K562 (cell line): ENCODE results near the gene KMT5B. TPM values are rescaled to one million over a fixed set of nuclear protein-coding genes. Genes with fewer than 3 reads are reported as not detected.

Experiments used
- ATAC-seq: fragments of 200-7000 bp; cut with Tn5 transposase; 3 replicates; pipeline ENCODE4 v1.9.1; 2020; ENCODE audit warnings: moderate library complexity
- BruUV-seq: library from RNA; stranded (reverse); fragments of 400-500 nt; replicated peaks from 2 replicates; lab custom pipeline; 2021; lab: Mats Ljungman, UMichigan
- CTCF ChIA-PET: fragments of 300-600 bp; formaldehyde crosslinking; extraction: SDS; loops from one replicate; lab custom pipeline; 2021; ENCODE audit warnings: low intra/inter-chr PET ratio; lab: Yijun Ruan, JAX
- POLR2A ChIA-PET: fragments of 300-600, 350-650 bp; sonication (Branson Sonifier 250); formaldehyde crosslinking; extraction: SDS; loops from one replicate; lab custom pipeline; 2021; ENCODE audit warnings: antibody characterized with exemption, inconsistent platforms; lab: Yijun Ruan, JAX
- DNase-seq, 4 experiments: peaks; one replicate each; pipeline versions ENCODE4 v3.0.0 to v3.0.0-alpha.2; 2011 to 2018; ENCODE audit warnings: low spot score in 3 of 4, mixed read lengths in 3 of 4; ENCODE audit errors: extremely low read depth in 1 of 4
- FAIRE-seq: peaks from 2 replicates; lab custom pipeline; 2011; peaks lifted over from hg19 to GRCh38; lab: Jason Lieb, UNC
- H2AFZ ChIP-seq: 2 replicates; pipeline ENCODE4 v1.6.0; 2011; ENCODE audit warnings: low read depth, low read length, control low read depth, inconsistent platforms
- H3K27ac ChIP-seq: fragments of 200-600 bp; 3 replicates; pipeline ENCODE4 v1.8.0; 2011; ENCODE audit warnings: low read depth, mild to moderate bottlenecking, control low read depth, inconsistent platforms, low read length, moderate library complexity, mixed read lengths; ENCODE audit errors: extremely low read depth
- H3K27me3 ChIP-seq, 2 experiments: fragments of 300-600 bp in 1 of 2; 2 replicates in 1 of 2; 3 replicates in 1 of 2; pipeline versions ENCODE4 v1.6.0 to v1.8.0; 2011; ENCODE audit warnings: inconsistent platforms in 2 of 2, low read length in 2 of 2, mild to moderate bottlenecking in 1 of 2, mixed read lengths in 1 of 2, moderate library complexity in 1 of 2; ENCODE audit not compliant: control insufficient read depth in 2 of 2, insufficient read depth in 2 of 2
- H3K36me3 ChIP-seq: fragments of 300-600 bp; 3 replicates; pipeline ENCODE4 v1.8.0; 2011; ENCODE audit warnings: mild to moderate bottlenecking, low read length, inconsistent platforms; ENCODE audit not compliant: control insufficient read depth, insufficient read depth
- H3K4me1 ChIP-seq, 2 experiments: fragments of 200-600 bp in 1 of 2; replicated peaks in 1 of 2; 2 replicates in 1 of 2; 3 replicates in 1 of 2; pipeline versions ENCODE4 v1.5.1 to v1.8.0; 2011; ENCODE audit warnings: inconsistent platforms in 2 of 2, low read length in 2 of 2, mild to moderate bottlenecking in 1 of 2, mixed read lengths in 1 of 2, moderate library complexity in 1 of 2; ENCODE audit not compliant: control insufficient read depth in 2 of 2, insufficient read depth in 2 of 2
- H3K4me2 ChIP-seq: 2 replicates; pipeline ENCODE4 v1.6.1; 2011; ENCODE audit warnings: low read length, control low read depth, inconsistent platforms, mixed read lengths; ENCODE audit not compliant: insufficient read depth
- H3K4me3 ChIP-seq: fragments of 200-600 bp; sonication (generic), shearing (Covaris generic); 2 replicates; pipeline ENCODE4 v1.5.1; 2016; ENCODE audit warnings: control low read depth, inconsistent platforms
- H3K79me2 ChIP-seq: fragments of 200-600 bp; 3 replicates; pipeline ENCODE4 v1.8.0; 2011; ENCODE audit warnings: low read length, inconsistent platforms; ENCODE audit not compliant: control insufficient read depth, insufficient read depth
- H3K9ac ChIP-seq, 2 experiments: 2 replicates each; pipeline versions ENCODE4 v1.6.0 to v1.6.1; 2011; ENCODE audit warnings: low read depth in 2 of 2, low read length in 2 of 2, control low read depth in 1 of 2, inconsistent platforms in 1 of 2, mild to moderate bottlenecking in 1 of 2, mixed read lengths in 1 of 2; ENCODE audit not compliant: insufficient read depth in 1 of 2
- H3K9me1 ChIP-seq: one replicate; pipeline ENCODE4 v1.6.0; 2011; ENCODE audit warnings: inconsistent platforms, mild to moderate bottlenecking, low read length, moderate library complexity; ENCODE audit not compliant: control insufficient read depth, insufficient read depth
- H3K9me3 ChIP-seq: replicated peaks from 2 replicates; pipeline ENCODE4 v1.5.1; 2011; ENCODE audit warnings: low read depth, low read length, inconsistent platforms; ENCODE audit not compliant: control insufficient read depth, insufficient read depth
- H4K20me1 ChIP-seq: replicated peaks from 2 replicates; pipeline ENCODE4 v1.6.1; 2011; ENCODE audit warnings: low read length, inconsistent platforms, mixed read lengths; ENCODE audit not compliant: control insufficient read depth, insufficient read depth
- ARID1B ChIP-seq: fragments of 450-650 bp; IDR thresholded peaks from 2 replicates; pipeline ENCODE4 v1.6.1; 2016; ENCODE audit warnings: antibody characterized with exemption, mild to moderate bottlenecking, inconsistent platforms
- ATF4 ChIP-seq: fragments of 450-650 bp; formaldehyde crosslinking; IDR thresholded peaks from 2 replicates; pipeline ENCODE4 v1.4.0; 2022; ENCODE audit warnings: mild to moderate bottlenecking, moderate library complexity
- CEBPB ChIP-seq: fragments of 450-650 bp; IDR thresholded peaks from 2 replicates; pipeline ENCODE4 v1.6.1; 2016; ENCODE audit warnings: missing genetic modification characterization, missing compliant biosample characterization
- CTBP1 ChIP-seq: fragments of 450-650 bp; IDR thresholded peaks from 2 replicates; pipeline ENCODE4 v1.6.1; 2016; ENCODE audit warnings: borderline replicate concordance
- DPF2 ChIP-seq: fragments of 450-650 bp; IDR thresholded peaks from 2 replicates; pipeline ENCODE4 v1.6.1; 2016
- HLTF ChIP-seq: fragments of 450-650 bp; IDR thresholded peaks from 2 replicates; pipeline ENCODE4 v1.6.1; 2016
- NRF1 ChIP-seq, 2 experiments: fragments of 450-650 bp; IDR thresholded peaks in 1 of 2; conservative IDR thresholded peaks in 1 of 2; 2 replicates each; pipeline ENCODE4 v1.6.1; 2014; ENCODE audit warnings: mild to moderate bottlenecking in 2 of 2
- SMARCE1 ChIP-seq: fragments of 450-650 bp; IDR thresholded peaks from 2 replicates; pipeline ENCODE4 v1.7.1; 2016; ENCODE audit warnings: mild to moderate bottlenecking
- TFAP4 ChIP-seq: sonication (generic); formaldehyde crosslinking; IDR thresholded peaks from 2 replicates; pipeline ENCODE4 v1.8.0; 2022; ENCODE audit warnings: missing genetic modification reagents, mild to moderate bottlenecking, moderate library complexity, borderline replicate concordance
- TRIM25 ChIP-seq: fragments of 450-650 bp; IDR thresholded peaks from 2 replicates; pipeline ENCODE4 v1.7.0; 2016; ENCODE audit warnings: borderline replicate concordance
- ZMIZ1 ChIP-seq, 2 experiments: fragments of 150-350 bp in 1 of 2; IDR thresholded peaks; 2 replicates each; pipeline ENCODE4 v1.6.1; 2012 to 2016; ENCODE audit warnings: low read depth in 2 of 2, low read length in 2 of 2, mild to moderate bottlenecking in 1 of 2, moderate library complexity in 1 of 2
- ZNF277 ChIP-seq: fragments of 250-450 bp; sonication (Bioruptor Pico); IDR thresholded peaks from 2 replicates; pipeline ENCODE4 v1.8.0; 2022; ENCODE audit warnings: inconsistent platforms, mild to moderate bottlenecking, moderate library complexity, borderline replicate concordance
- WGBS: fragments of 100-300 bp; shearing (Covaris generic); methylation state at CpG from one replicate; pipeline ENCODE4 v1.1.6; 2016; ENCODE audit warnings: low coverage, mixed read lengths; ENCODE audit not compliant: insufficient coverage; ENCODE audit errors: missing lambda C conversion rate; 5-methylcytosine and 5-hydroxymethylcytosine counted together
- in situ Hi-C: fragments of 300-500 bp; cut with MboI; formaldehyde crosslinking; loops from 4 replicates; pipeline ENCODE4 v1.15.0; 2018; ENCODE audit warnings: inconsistent platforms, mixed read lengths
- intact Hi-C: fragments of 100-400 bp; cut with micrococcal nuclease; formaldehyde crosslinking; loops from 2 replicates; pipeline ENCODE4 v1.14.2; 2022
- polyA plus RNA-seq, 8 experiments: library from polyadenylated mRNA; depleted of rRNA in 4 of 8; stranded (reverse) in 5 of 8; unstranded in 3 of 8; fragments of >200 nt; fragmentation: Nextera tagmentation in 2 of 8; fragmentation: Illumina TruSeq in 1 of 8; extraction: Ambion mirVana in 2 of 8; extraction: Trizol in 1 of 8; gene quantifications; 2 replicates each; pipeline versions ENCODE4 v1.2.1 to v1.2.3, GENCODE V29; 2011 to 2014; ENCODE audit warnings: inconsistent platforms in 1 of 8, missing spikeins in 1 of 8
- total RNA-seq, 7 experiments: library from RNA; depleted of rRNA in 6 of 7; stranded (reverse); fragments of >200 nt in 6 of 7; fragmentation: Illumina TruSeq in 2 of 7; extraction: Trizol in 2 of 7; gene quantifications; 2 replicates each; pipeline versions ENCODE4 v1.2.1 to v1.2.3, GENCODE V29; 2011 to 2021; ENCODE audit warnings: low replicate concordance in 1 of 7

The KMT5B gene
- total and polyA plus RNA-seq, 9 of the 15 experiments (the other 6 are each of a cell fraction or from before 2014, with no cell fraction given): 7.3 to 27.3 (median 20.9) TPM

GRCh38 chr11:68150037-68150436, 63.1 kb downstream of the KMT5B start:
- peak; percentile 81 for ATAC-seq
- peak; percentile 48 to 76 (median 60) for DNase-seq
- ChIA-PET POLR2A (no interaction called here), CTCF (interaction anchor here (0.7 kb wide), 1 partner anchor 202 kb away, joined by 3 read pairs; no protein-coding TSS in a partner anchor)
- H2AFZ ChIP-seq: peak overlapping the region; percentile 66
- H3K9me1 ChIP-seq: no peaks in the 10 kb centered on the region
- BruUV-seq: no TSS peak
- in situ Hi-C loops: no loop called here
- no peaks in the 10 kb centered on the region for H3K79me2 ChIP-seq
- intact Hi-C loops: no loop called here
- no peak overlapping the region; a peak in 1 of 4 replicates for H3K9ac ChIP-seq
- peaks cover 20 to 31% of the 10 kb centered on the region in 2 experiments for H3K4me1 ChIP-seq
- no peaks in the 10 kb centered on the region for H3K36me3 ChIP-seq
- H3K4me2 ChIP-seq: no peak overlapping the region; the same call in 1 of the 2 replicates
- H4K20me1 ChIP-seq: no peaks in the 10 kb centered on the region; the same call in 1 of the 2 replicates
- H3K4me3 ChIP-seq: no peak overlapping the region
- no peak overlapping the region for H3K27ac ChIP-seq
- no peaks in the 10 kb centered on the region for H3K9me3 ChIP-seq
- H3K27me3 ChIP-seq: no peaks in the 10 kb centered on the region
- WGBS: 14% methylated on average over 5 of the region's 7 CpGs
- FAIRE-seq: peak; percentile 88
- TF ChIP-seq CTBP1 (0 out of 2 replicates have a peak, but pooled peaks have one; percentile 13), SMARCE1 (peak; percentile 75), DPF2 (peak; percentile 72), HLTF (0 out of 2 replicates have a peak, but pooled peaks have one; percentile 38), ZMIZ1 (IDR thresholded peaks at IDR 0.05; ENCODE audit: low read depth in 2 of 2, low read length in 2 of 2) (no peak), NRF1 (conservative IDR thresholded peaks at IDR 0.05 in 1 of 2, IDR thresholded peaks at IDR 0.05 in 1 of 2) (peak; percentile 84 to 87), TRIM25 (0 out of 2 replicates have a peak, but pooled peaks have one; percentile 47), ZNF277 (no peak), ATF4 (CRISPR knock-in tag) (no peak), ARID1B (peak; percentile 55; the same call in 1 of the 2 replicates), CEBPB (tag) (peak; percentile 52), TFAP4 (CRISPR knock-in tag) (peak; percentile 40; the same call in 1 of the 2 replicates)
